Endothelial cell of umbilical vein (primary cell): ENCODE data around the gene SEMA4D. TPM values are rescaled to one million over a fixed set of nuclear protein-coding genes. Genes with fewer than 3 reads are reported as not detected.
"Not testable (repeated sequence)": the region's sequence is repeated elsewhere in the genome, so short reads cannot be mapped to it uniquely, and the experiment has no call there.

Experiments
- BruUV-seq: library from RNA; stranded (reverse); fragments of 400-500 nt; replicated peaks from 2 replicates; lab custom pipeline; 2021; lab: Mats Ljungman, UMichigan
- CTCF ChIA-PET: fragments of 300-600, 350-600 bp; sonication (Branson Sonifier 250); formaldehyde crosslinking; loops from one replicate; lab custom pipeline; 2021; ENCODE audit warnings: antibody characterized with exemption, inconsistent platforms; lab: Charles Lee
- POLR2A ChIA-PET: fragments of 300-600, 350-600 bp; sonication (Branson Sonifier 250); formaldehyde crosslinking; loops from one replicate; lab custom pipeline; 2021; ENCODE audit warnings: antibody characterized with exemption, inconsistent platforms; lab: Charles Lee
- DNase-seq: peaks from one replicate; pipeline ENCODE4 v3.0.0-alpha.2; 2011; ENCODE audit warnings: low read depth, low spot score
- FAIRE-seq: peaks from 2 replicates; lab custom pipeline; 2011; peaks lifted over from hg19 to GRCh38; lab: Jason Lieb, UNC
- H2AFZ ChIP-seq: 2 replicates; pipeline ENCODE4 v1.6.0; 2012; ENCODE audit warnings: low read depth, low read length, control low read depth, inconsistent platforms
- H3K27ac ChIP-seq: 2 replicates; pipeline ENCODE4 v1.5.1; 2011; ENCODE audit warnings: low read depth, mild to moderate bottlenecking, control low read depth, low read length, moderate library complexity; ENCODE audit not compliant: insufficient read depth
- H3K27me3 ChIP-seq, 2 experiments: 2 replicates each; pipeline versions ENCODE4 v1.6.0 to v1.6.1; 2011; ENCODE audit warnings: low read length in 2 of 2, mixed read lengths in 1 of 2; ENCODE audit not compliant: control insufficient read depth in 2 of 2, insufficient read depth in 2 of 2
- H3K36me3 ChIP-seq, 2 experiments: 2 replicates in 1 of 2; 3 replicates in 1 of 2; pipeline ENCODE4 v1.5.1; 2011; ENCODE audit warnings: low read length in 2 of 2, mild to moderate bottlenecking in 1 of 2, moderate library complexity in 1 of 2; ENCODE audit not compliant: control insufficient read depth in 2 of 2, insufficient read depth in 2 of 2; ENCODE audit errors: extremely low read depth in 1 of 2
- H3K4me1 ChIP-seq: 3 replicates; pipeline ENCODE4 v1.5.1; 2011; ENCODE audit warnings: mild to moderate bottlenecking, low read length; ENCODE audit not compliant: control insufficient read depth, insufficient read depth; ENCODE audit errors: extremely low read depth
- H3K4me2 ChIP-seq: 2 replicates; pipeline ENCODE4 v1.6.1; 2011; ENCODE audit warnings: low read length, control low read depth, mixed read lengths; ENCODE audit not compliant: insufficient read depth
- H3K4me3 ChIP-seq, 3 experiments: fragments of 200-600 bp in 1 of 3; sonication (generic), shearing (Covaris generic) in 1 of 3; replicated peaks in 1 of 3; 2 replicates each; pipeline ENCODE4 v1.5.1; 2011 to 2016; ENCODE audit warnings: control low read depth in 3 of 3, low read length in 3 of 3, mild to moderate bottlenecking in 2 of 3, inconsistent platforms in 1 of 3, low read depth in 1 of 3, moderate library complexity in 1 of 3; ENCODE audit not compliant: insufficient read depth in 1 of 3
- H3K79me2 ChIP-seq: 2 replicates; pipeline ENCODE4 v1.6.0; 2012; ENCODE audit warnings: low read length, inconsistent platforms; ENCODE audit not compliant: control insufficient read depth, insufficient read depth
- H3K9ac ChIP-seq: replicated peaks from 2 replicates; pipeline ENCODE3; 2011; ENCODE audit warnings: low read length, control low read depth; ENCODE audit not compliant: insufficient read depth; ENCODE audit errors: extremely low read depth
- H3K9me1 ChIP-seq: replicated peaks from 3 replicates; pipeline ENCODE4 v1.6.0; 2011; ENCODE audit warnings: mild to moderate bottlenecking, low read length; ENCODE audit not compliant: control insufficient read depth, insufficient read depth; ENCODE audit errors: extremely low read depth
- H3K9me3 ChIP-seq: replicated peaks from 2 replicates; pipeline ENCODE4 v1.5.1; 2012; ENCODE audit warnings: low read length, inconsistent platforms; ENCODE audit not compliant: control insufficient read depth, insufficient read depth
- H4K20me1 ChIP-seq: replicated peaks from 2 replicates; pipeline ENCODE3; 2011; ENCODE audit warnings: mild to moderate bottlenecking, low read length; ENCODE audit not compliant: control insufficient read depth, insufficient read depth; ENCODE audit errors: extremely low read depth
- CTCF ChIP-seq, 2 donors: IDR thresholded peaks; 1 replicate in 1 of 2; 2 replicates in 1 of 2; pipeline ENCODE4 v1.5.1; 2011; ENCODE audit warnings: low read length in 2 of 2, mild to moderate bottlenecking in 2 of 2, moderate library complexity in 2 of 2, control low read depth in 1 of 2, inconsistent platforms in 1 of 2, low read depth in 1 of 2; ENCODE audit not compliant: insufficient read depth in 1 of 2; ENCODE audit errors: extremely low read depth in 1 of 2
- EZH2 ChIP-seq: IDR thresholded peaks from 2 replicates; pipeline ENCODE4 v1.6.1; 2012; ENCODE audit warnings: borderline replicate concordance, low read depth, mild to moderate bottlenecking, moderate library complexity, low read length, inconsistent platforms; ENCODE audit not compliant: severe bottlenecking
- FOS ChIP-seq: IDR thresholded peaks from 2 replicates; pipeline ENCODE4 v1.6.1; 2011; ENCODE audit warnings: mild to moderate bottlenecking, low read length, moderate library complexity, borderline replicate concordance; ENCODE audit not compliant: insufficient read depth
- GATA2 ChIP-seq: IDR thresholded peaks from 2 replicates; pipeline ENCODE4 v1.7.0; 2011; ENCODE audit warnings: low read depth, mild to moderate bottlenecking, moderate library complexity, mixed read lengths, low read length; ENCODE audit not compliant: insufficient read length, insufficient read depth
- MAX ChIP-seq: IDR thresholded peaks from 2 replicates; pipeline ENCODE4 v1.6.1; 2011; ENCODE audit not compliant: insufficient read depth, insufficient read length
- POLR2AphosphoS5 ChIP-seq: IDR thresholded peaks from 2 replicates; pipeline ENCODE4 v1.6.1; 2012; ENCODE audit warnings: low read depth, mild to moderate bottlenecking, control low read depth, low read length, moderate library complexity; ENCODE audit not compliant: insufficient read depth
- dilution Hi-C: fragments of 300-500 bp; cut with MboI; formaldehyde crosslinking; loops from one replicate; pipeline ENCODE4 v1.15.0; 2019; ENCODE audit warnings: low sequenced_read_pairs; ENCODE audit not compliant: extremely low pct_ligation_motif_present
- intact Hi-C: fragments of 100-400 bp; cut with micrococcal nuclease; formaldehyde crosslinking; loops from one replicate; pipeline ENCODE4 v1.10.0; 2022
- polyA plus RNA-seq, 4 experiments: library from polyadenylated mRNA; depleted of rRNA in 3 of 4; stranded (reverse) in 3 of 4; unstranded in 1 of 4; fragments of >200 nt; gene quantifications; 2 replicates each; pipeline versions ENCODE4 v1.2.1 to v1.2.3, GENCODE V29; 2011 to 2012; ENCODE audit warnings: missing spikeins in 1 of 4
- total RNA-seq: library from RNA; stranded (reverse); gene quantifications from 2 replicates; pipeline ENCODE4 v1.2.3, GENCODE V29; 2021

The SEMA4D gene
- total and polyA plus RNA-seq, 2 donors (not counting 3 experiments of a cell fraction or from before 2014, with no cell fraction given): 3.9 to 15.7 TPM

GRCh38 chr9:89346696-89347095 is 151.2 kb downstream of the SEMA4D start:
- ChIA-PET CTCF (interaction anchor here (1.9 kb wide), 1 partner anchor 11 kb away, joined by 6 read pairs; no protein-coding TSS in a partner anchor), POLR2A (no interaction called here)
- H3K9ac ChIP-seq: no peak overlapping the region
- no peaks in the 10 kb centered on the region for H4K20me1 ChIP-seq
- H3K9me3 ChIP-seq: no peaks in the 10 kb centered on the region
- intact Hi-C loops (no loop called here), dilution Hi-C loops (no loop called here)
- BruUV-seq: no TSS peak
- H3K4me2 ChIP-seq: no peak overlapping the region
- no peaks in the 10 kb centered on the region for H3K79me2 ChIP-seq
- FAIRE-seq (no peak), DNase-seq (no peak)
- H3K27ac ChIP-seq: no peak overlapping the region
- TF ChIP-seq EZH2: no peak
- no peak for TF ChIP-seq FOS
- no peak for TF ChIP-seq MAX
- TF ChIP-seq CTCF (IDR thresholded peaks at IDR 0.05; ENCODE audit: extremely low read depth in 1 of 2, insufficient read depth in 1 of 2, low read depth in 1 of 2, low read length in 2 of 2): no peak
- H3K4me1 ChIP-seq: no peaks in the 10 kb centered on the region
- H3K36me3 ChIP-seq: peaks cover 23 to 40% of the 10 kb centered on the region in 2 experiments
- H3K4me3 ChIP-seq: no peak overlapping the region
- H2AFZ ChIP-seq: no peak overlapping the region
- H3K27me3 ChIP-seq: no peaks in the 10 kb centered on the region
- no peaks in the 10 kb centered on the region for H3K9me1 ChIP-seq

GRCh38 chr9:89345476-89345875 is 152.4 kb downstream of the SEMA4D start:
- FAIRE-seq (no peak), DNase-seq (no peak)
- H3K36me3 ChIP-seq: peaks cover 18 to 30% of the 10 kb centered on the region in 2 experiments
- no peaks in the 10 kb centered on the region for H3K9me3 ChIP-seq
- no peak overlapping the region for H3K27ac ChIP-seq
- BruUV-seq: no TSS peak
- no peak overlapping the region for H3K4me2 ChIP-seq
- H3K9ac ChIP-seq: no peak overlapping the region
- ChIA-PET CTCF (interaction anchor here (0.8 to 1.9 kb wide), 2 partner anchors 13 to 204 kb away, joined by 3 to 6 read pairs; no protein-coding TSS in a partner anchor), POLR2A (no interaction called here)
- TF ChIP-seq POLR2AphosphoS5: no peak
- no peak for TF ChIP-seq FOS
- TF ChIP-seq EZH2: no peak
- TF ChIP-seq MAX: no peak
- no peak for TF ChIP-seq GATA2
- no peaks in the 10 kb centered on the region for H3K9me1 ChIP-seq
- H3K79me2 ChIP-seq: no peaks in the 10 kb centered on the region
- no peaks in the 10 kb centered on the region for H3K4me1 ChIP-seq
- H3K27me3 ChIP-seq: no peaks in the 10 kb centered on the region
- H4K20me1 ChIP-seq: no peaks in the 10 kb centered on the region
- intact Hi-C loops: no loop called here
- no peak overlapping the region for H2AFZ ChIP-seq
- no peak overlapping the region for H3K4me3 ChIP-seq
- dilution Hi-C loops: no loop called here

- H3K27ac ChIP-seq, H3K4me2 ChIP-seq, H3K9ac ChIP-seq, BruUV-seq, POLR2A ChIA-PET, DNase-seq, H3K4me1 ChIP-seq, H3K4me3 ChIP-seq, intact Hi-C loops, dilution Hi-C loops, H3K79me2 ChIP-seq, FAIRE-seq, CTCF ChIA-PET, H3K9me1 ChIP-seq, H4K20me1 ChIP-seq, H3K27me3 ChIP-seq, H2AFZ ChIP-seq, H3K9me3 ChIP-seq: not testable (repeated sequence)
- H3K36me3 ChIP-seq: peaks cover 15 to 21% of the 10 kb centered on the region in 2 experiments
Observed at GRCh38 chr9:89343812-89344211, 154.1 kb downstream of the SEMA4D start.
